ENCODE data around the gene MGLL. TPM values are rescaled to one million over a fixed set of nuclear protein-coding genes. Genes with fewer than 3 reads are reported as not detected.

The MGLL gene
- total RNA-seq, 1 donor from 2014 or later: 2.5 TPM

DNA sequence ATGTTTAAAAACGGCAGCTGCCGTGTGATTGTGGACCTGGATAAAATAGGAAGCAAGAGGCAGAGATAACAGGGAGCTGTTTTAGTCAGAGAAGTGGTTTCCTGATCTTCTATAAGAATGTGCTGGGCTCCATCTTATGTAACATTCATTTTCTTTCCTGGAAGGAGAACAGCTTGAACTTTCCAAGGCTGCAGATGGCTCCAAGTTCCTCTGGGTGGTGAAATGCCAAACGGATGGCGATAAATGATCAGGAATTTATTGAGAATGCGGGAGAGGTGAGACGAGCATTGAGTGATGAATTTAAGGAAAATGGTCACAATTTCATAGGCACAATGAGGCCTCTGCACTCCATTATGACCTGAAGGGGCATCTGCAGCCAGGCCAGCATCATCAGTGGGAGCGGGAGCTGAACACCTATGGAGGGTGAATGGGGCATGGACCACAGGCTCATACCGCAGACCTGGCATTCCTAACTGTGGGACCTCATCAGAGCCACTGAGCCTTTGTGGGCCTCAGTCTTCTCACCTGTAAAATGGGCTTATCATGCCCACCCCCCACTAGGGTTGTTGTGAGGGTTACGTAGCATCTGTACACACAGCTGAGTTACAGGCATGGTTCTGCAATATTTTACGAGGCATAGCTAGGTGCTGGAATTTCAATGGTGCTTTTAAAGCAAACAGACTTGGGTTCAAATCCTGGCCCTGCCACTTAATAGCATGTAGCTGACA, 17.1 kb downstream of the MGLL start:
- Mint-ChIP-seq H3K4me1 (no peaks in the 10 kb centered on the region), H3K27ac (no peak overlapping the region), H3K9me3 (no peaks in the 10 kb centered on the region), H3K36me3 (no peaks in the 10 kb centered on the region), H3K27me3 (ENCODE audit: low read depth) (peaks cover 5% of the 10 kb centered on the region), H3K4me3 (no peak overlapping the region)
- no peak for DNase-seq (ENCODE audit: low spot score in 2 of 2, unreplicated experiment in 2 of 2)
- TF ChIP-seq, protein P1, sequence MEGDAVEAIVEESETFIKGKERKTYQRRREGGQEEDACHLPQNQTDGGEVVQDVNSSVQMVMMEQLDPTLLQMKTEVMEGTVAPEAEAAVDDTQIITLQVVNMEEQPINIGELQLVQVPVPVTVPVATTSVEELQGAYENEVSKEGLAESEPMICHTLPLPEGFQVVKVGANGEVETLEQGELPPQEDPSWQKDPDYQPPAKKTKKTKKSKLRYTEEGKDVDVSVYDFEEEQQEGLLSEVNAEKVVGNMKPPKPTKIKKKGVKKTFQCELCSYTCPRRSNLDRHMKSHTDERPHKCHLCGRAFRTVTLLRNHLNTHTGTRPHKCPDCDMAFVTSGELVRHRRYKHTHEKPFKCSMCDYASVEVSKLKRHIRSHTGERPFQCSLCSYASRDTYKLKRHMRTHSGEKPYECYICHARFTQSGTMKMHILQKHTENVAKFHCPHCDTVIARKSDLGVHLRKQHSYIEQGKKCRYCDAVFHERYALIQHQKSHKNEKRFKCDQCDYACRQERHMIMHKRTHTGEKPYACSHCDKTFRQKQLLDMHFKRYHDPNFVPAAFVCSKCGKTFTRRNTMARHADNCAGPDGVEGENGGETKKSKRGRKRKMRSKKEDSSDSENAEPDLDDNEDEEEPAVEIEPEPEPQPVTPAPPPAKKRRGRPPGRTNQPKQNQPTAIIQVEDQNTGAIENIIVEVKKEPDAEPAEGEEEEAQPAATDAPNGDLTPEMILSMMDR (IDR thresholded peaks at IDR 0.05; ENCODE audit: unreplicated experiment): no peak

DNA sequence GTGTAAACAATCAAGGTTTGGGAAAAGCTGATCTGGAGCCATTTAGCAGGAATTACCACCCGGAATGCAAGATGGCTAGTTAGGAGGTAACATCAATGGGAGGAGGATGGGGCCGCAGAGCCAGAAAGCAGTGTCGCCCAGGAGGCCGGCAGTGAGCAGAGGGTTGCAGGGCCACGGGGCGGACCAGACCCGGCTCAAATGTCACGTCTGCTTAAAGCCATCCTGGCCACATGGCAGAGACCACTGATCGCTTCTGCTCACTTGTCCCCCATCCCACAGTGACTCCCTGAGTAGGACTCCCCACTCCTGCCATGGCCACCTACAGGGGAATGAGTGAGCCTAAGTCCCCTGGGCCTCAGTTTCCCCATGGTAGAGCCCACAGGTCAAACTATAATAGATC, 18.2 kb downstream of the MGLL start:
- Mint-ChIP-seq H3K27ac (no peak overlapping the region), H3K4me3 (no peak overlapping the region), H3K9me3 (no peaks in the 10 kb centered on the region), H3K4me1 (no peaks in the 10 kb centered on the region), H3K36me3 (no peaks in the 10 kb centered on the region), H3K27me3 (ENCODE audit: low read depth) (peaks cover 4% of the 10 kb centered on the region)
- no peak for DNase-seq (ENCODE audit: low spot score in 2 of 2, unreplicated experiment in 2 of 2)
- TF ChIP-seq, protein P1 (IDR thresholded peaks at IDR 0.05; ENCODE audit: unreplicated experiment): no peak

- Mint-ChIP-seq H3K27me3 (ENCODE audit: low read depth) (peaks cover 2% of the 10 kb centered on the region), H3K27ac (no peak overlapping the region)
These were observed 18.7 kb downstream of the MGLL start for GRCh38 chr3:127803619-127804018.

GRCh38 chr3:127802606-127803005, 19.7 kb downstream of the MGLL start:
- no peaks in the 10 kb centered on the region for H3K36me3 Mint-ChIP-seq
- H3K4me1 Mint-ChIP-seq: no peaks in the 10 kb centered on the region
- no peak overlapping the region for H3K4me3 Mint-ChIP-seq
- no peak overlapping the region for H3K27ac Mint-ChIP-seq
- no peak for DNase-seq (ENCODE audit: low spot score in 2 of 2, unreplicated experiment in 2 of 2)
- TF ChIP-seq, protein P1 (IDR thresholded peaks at IDR 0.05; ENCODE audit: unreplicated experiment): no peak
- no peaks in the 10 kb centered on the region for H3K9me3 Mint-ChIP-seq
- peaks cover 1% of the 10 kb centered on the region for H3K27me3 Mint-ChIP-seq (ENCODE audit: low read depth)

More at GRCh38 chr3:127803619-127804018, 18.7 kb downstream of the MGLL start:
- H3K4me3 Mint-ChIP-seq: no peak overlapping the region
- no peaks in the 10 kb centered on the region for H3K9me3 Mint-ChIP-seq
- H3K36me3 Mint-ChIP-seq: no peaks in the 10 kb centered on the region
- H3K4me1 Mint-ChIP-seq: no peaks in the 10 kb centered on the region
- TF ChIP-seq, protein P1 (IDR thresholded peaks at IDR 0.05; ENCODE audit: unreplicated experiment): no peak
- no peak for DNase-seq (ENCODE audit: low spot score in 2 of 2, unreplicated experiment in 2 of 2)

GRCh38 chr3:127801731-127802313, 20.5 kb downstream of the MGLL start:
- TF ChIP-seq, protein P1 (IDR thresholded peaks at IDR 0.05; ENCODE audit: unreplicated experiment): no peak
- Mint-ChIP-seq H3K27me3 (ENCODE audit: low read depth) (peaks cover 1% of the 10 kb centered on the region), H3K27ac (no peak overlapping the region), H3K36me3 (no peaks in the 10 kb centered on the region), H3K4me3 (no peak overlapping the region), H3K9me3 (no peaks in the 10 kb centered on the region), H3K4me1 (peaks cover 2% of the 10 kb centered on the region)
- no peak for DNase-seq (ENCODE audit: low spot score in 2 of 2, unreplicated experiment in 2 of 2)

Measured in mesothelial cell of epicardium (in vitro differentiated cells).